ENCODE measurements around the gene FHIP1B. TPM values are rescaled to one million over a fixed set of nuclear protein-coding genes. Genes with fewer than 3 reads are reported as not detected.

The FHIP1B gene
- total RNA-seq, 2 experiments from 2014 or later, result 20.1 to 21.2 TPM

- no TSS peak for BruUV-seq (replicated peaks)
- H3K4me1 ChIP-seq (ENCODE audit: insufficient read depth, low read length, poor library complexity, severe bottlenecking), result no peaks in the 10 kb centered on the region
- CTCF ChIA-PET (ENCODE audit: unreplicated experiment), result no interaction called here
- H2AFZ ChIP-seq (ENCODE audit: low read length), result no peak overlapping the region
- H3K4me3 ChIP-seq (ENCODE audit: low read depth, low read length, poor library complexity, severe bottlenecking), result no peak overlapping the region
- no peaks in the 10 kb centered on the region for H4K20me1 ChIP-seq (ENCODE audit: insufficient read depth, low read length)
- DNase-seq (ENCODE audit: low spot score), result no peak
- H3K36me3 ChIP-seq (ENCODE audit: insufficient read depth, low read length), result peaks cover 3% of the 10 kb centered on the region; the same call in 1 of the 2 replicates
- no peak overlapping the region for H3K27ac ChIP-seq (ENCODE audit: low read depth, low read length, poor library complexity, severe bottlenecking)
- POLR2A ChIA-PET, result interaction anchor here (0.6 to 1.1 kb wide), 2 partner anchors 23 to 46 kb away, joined by 3 to 7 read pairs; no protein-coding TSS in a partner anchor
- no peaks in the 10 kb centered on the region for H3K9me2 ChIP-seq (ENCODE audit: insufficient read depth, low read length)
- H3K9me3 ChIP-seq (ENCODE audit: low read length), result no peaks in the 10 kb centered on the region
- H3K79me2 ChIP-seq (ENCODE audit: insufficient read depth, low read depth, low read length), result no peaks in the 10 kb centered on the region
- TF ChIP-seq, protein P1, sequence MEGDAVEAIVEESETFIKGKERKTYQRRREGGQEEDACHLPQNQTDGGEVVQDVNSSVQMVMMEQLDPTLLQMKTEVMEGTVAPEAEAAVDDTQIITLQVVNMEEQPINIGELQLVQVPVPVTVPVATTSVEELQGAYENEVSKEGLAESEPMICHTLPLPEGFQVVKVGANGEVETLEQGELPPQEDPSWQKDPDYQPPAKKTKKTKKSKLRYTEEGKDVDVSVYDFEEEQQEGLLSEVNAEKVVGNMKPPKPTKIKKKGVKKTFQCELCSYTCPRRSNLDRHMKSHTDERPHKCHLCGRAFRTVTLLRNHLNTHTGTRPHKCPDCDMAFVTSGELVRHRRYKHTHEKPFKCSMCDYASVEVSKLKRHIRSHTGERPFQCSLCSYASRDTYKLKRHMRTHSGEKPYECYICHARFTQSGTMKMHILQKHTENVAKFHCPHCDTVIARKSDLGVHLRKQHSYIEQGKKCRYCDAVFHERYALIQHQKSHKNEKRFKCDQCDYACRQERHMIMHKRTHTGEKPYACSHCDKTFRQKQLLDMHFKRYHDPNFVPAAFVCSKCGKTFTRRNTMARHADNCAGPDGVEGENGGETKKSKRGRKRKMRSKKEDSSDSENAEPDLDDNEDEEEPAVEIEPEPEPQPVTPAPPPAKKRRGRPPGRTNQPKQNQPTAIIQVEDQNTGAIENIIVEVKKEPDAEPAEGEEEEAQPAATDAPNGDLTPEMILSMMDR (conservative IDR thresholded peaks at IDR 0.05; ENCODE audit: low read length), result no peak
- no peak for TF ChIP-seq EZH2phosphoT487 (IDR thresholded peaks at IDR 0.05; ENCODE audit: borderline replicate concordance, low read depth, low read length)
- H3K4me2 ChIP-seq (ENCODE audit: low read length), result no peak overlapping the region
- intact Hi-C loops (cut with micrococcal nuclease; ENCODE audit: unreplicated experiment), result no loop called here
Observed at GRCh38 chr11:6204706-6205105, 29.7 kb downstream of the FHIP1B start.

DNA sequence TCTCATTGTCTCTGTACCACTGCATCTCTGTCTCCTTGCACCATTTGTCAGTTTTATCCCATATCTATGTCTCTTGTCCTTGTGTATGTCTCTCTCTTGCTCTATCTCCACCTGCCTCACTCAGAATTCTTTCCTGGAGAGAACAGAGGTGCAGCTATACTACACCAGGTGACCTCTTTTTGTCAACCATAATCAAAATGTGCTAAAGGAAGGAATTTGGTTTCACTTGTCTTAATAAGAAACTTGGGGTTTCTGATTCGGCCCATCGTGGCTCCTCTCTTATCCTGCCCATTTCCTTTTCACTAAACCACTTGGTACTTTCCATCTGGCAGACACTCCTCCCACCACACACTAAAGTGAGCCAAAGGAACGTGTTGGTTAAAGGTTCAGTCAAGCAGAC lies 31.1 kb downstream of the FHIP1B start:
- no peaks in the 10 kb centered on the region for H3K4me1 ChIP-seq (ENCODE audit: insufficient read depth, low read length, poor library complexity, severe bottlenecking)
- no peaks in the 10 kb centered on the region for H3K9me3 ChIP-seq (ENCODE audit: low read length)
- no peak overlapping the region for H2AFZ ChIP-seq (ENCODE audit: low read length)
- DNase-seq (ENCODE audit: low spot score), result no peak
- intact Hi-C loops (cut with micrococcal nuclease; ENCODE audit: unreplicated experiment), result no loop called here
- ChIA-PET POLR2A (interaction anchor here (0.6 to 1.1 kb wide), 2 partner anchors 12 to 65 kb away, joined by 3 read pairs; no protein-coding TSS in a partner anchor), CTCF (ENCODE audit: unreplicated experiment) (no interaction called here)
- no TSS peak for BruUV-seq (replicated peaks)
- H3K9me2 ChIP-seq (ENCODE audit: insufficient read depth, low read length), result no peaks in the 10 kb centered on the region
- no peaks in the 10 kb centered on the region for H3K36me3 ChIP-seq (ENCODE audit: insufficient read depth, low read length)
- no peak overlapping the region for H3K27ac ChIP-seq (ENCODE audit: low read depth, low read length, poor library complexity, severe bottlenecking)
- H3K79me2 ChIP-seq (ENCODE audit: insufficient read depth, low read depth, low read length), result no peaks in the 10 kb centered on the region
- H3K4me3 ChIP-seq (ENCODE audit: low read depth, low read length, poor library complexity, severe bottlenecking), result no peak overlapping the region
- TF ChIP-seq, protein P1 (conservative IDR thresholded peaks at IDR 0.05; ENCODE audit: low read length), result no peak
- no peak for TF ChIP-seq EZH2phosphoT487 (IDR thresholded peaks at IDR 0.05; ENCODE audit: borderline replicate concordance, low read depth, low read length)
- no peaks in the 10 kb centered on the region for H4K20me1 ChIP-seq (ENCODE audit: insufficient read depth, low read length)
- H3K4me2 ChIP-seq (ENCODE audit: low read length), result no peak overlapping the region

DNA sequence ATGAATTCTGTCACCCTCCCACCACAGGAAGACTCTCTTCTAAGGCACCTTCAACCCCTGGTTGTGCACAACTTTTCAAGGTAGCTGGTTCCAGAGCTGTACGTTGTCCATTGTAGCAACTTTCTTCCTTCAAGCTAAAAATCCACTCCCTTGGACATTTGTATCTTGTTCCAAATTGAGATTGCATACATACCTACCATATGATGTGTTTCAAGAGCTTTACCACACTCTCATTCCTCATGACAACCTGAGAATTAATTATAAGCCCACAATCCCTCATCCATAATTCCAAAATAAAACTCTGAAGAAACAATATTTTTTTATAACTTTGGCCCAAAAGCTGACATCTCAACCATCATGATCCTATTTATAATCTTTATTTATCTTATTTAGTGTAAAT lies 32.4 kb downstream of the FHIP1B start:
- POLR2A ChIA-PET, result no interaction called here
- no peak for TF ChIP-seq EZH2phosphoT487 (IDR thresholded peaks at IDR 0.05; ENCODE audit: borderline replicate concordance, low read depth, low read length)
- TF ChIP-seq, protein P1 (conservative IDR thresholded peaks at IDR 0.05; ENCODE audit: low read length), result no peak
- CTCF ChIA-PET (ENCODE audit: unreplicated experiment), result no interaction called here
- Histone ChIP-seq H4K20me1 (ENCODE audit: insufficient read depth, low read length) (no peaks in the 10 kb centered on the region), H3K4me3 (ENCODE audit: low read depth, low read length, poor library complexity, severe bottlenecking) (no peak overlapping the region), H3K4me1 (ENCODE audit: insufficient read depth, low read length, poor library complexity, severe bottlenecking) (no peaks in the 10 kb centered on the region), H3K36me3 (ENCODE audit: insufficient read depth, low read length) (no peaks in the 10 kb centered on the region), H3K9me3 (ENCODE audit: low read length) (no peaks in the 10 kb centered on the region), H3K79me2 (ENCODE audit: insufficient read depth, low read depth, low read length) (no peaks in the 10 kb centered on the region), H2AFZ (ENCODE audit: low read length) (no peak overlapping the region), H3K4me2 (ENCODE audit: low read length) (no peak overlapping the region), H3K27ac (ENCODE audit: low read depth, low read length, poor library complexity, severe bottlenecking) (no peak overlapping the region), H3K9me2 (ENCODE audit: insufficient read depth, low read length) (no peaks in the 10 kb centered on the region)
- no peak for DNase-seq (ENCODE audit: low spot score)
- no TSS peak for BruUV-seq (replicated peaks)
- intact Hi-C loops (cut with micrococcal nuclease; ENCODE audit: unreplicated experiment), result no loop called here
